K562 (cell line): ENCODE results near the gene ZNF484. TPM values are rescaled to one million over a fixed set of nuclear protein-coding genes. Genes with fewer than 3 reads are reported as not detected.

Source experiments
- ATAC-seq: fragments of 200-7000 bp; cut with Tn5 transposase; 3 replicates; pipeline ENCODE4 v1.9.1; 2020; ENCODE audit warnings: moderate library complexity
- BruUV-seq: library from RNA; stranded (reverse); fragments of 400-500 nt; replicated peaks from 2 replicates; lab custom pipeline; 2021; lab: Mats Ljungman, UMichigan
- CTCF ChIA-PET: fragments of 300-600 bp; formaldehyde crosslinking; extraction: SDS; loops from one replicate; lab custom pipeline; 2021; ENCODE audit warnings: low intra/inter-chr PET ratio; lab: Yijun Ruan, JAX
- POLR2A ChIA-PET: fragments of 300-600, 350-650 bp; sonication (Branson Sonifier 250); formaldehyde crosslinking; extraction: SDS; loops from one replicate; lab custom pipeline; 2021; ENCODE audit warnings: antibody characterized with exemption, inconsistent platforms; lab: Yijun Ruan, JAX
- DNase-seq, 4 experiments: peaks; one replicate each; pipeline versions ENCODE4 v3.0.0 to v3.0.0-alpha.2; 2011 to 2018; ENCODE audit warnings: low spot score in 3 of 4, mixed read lengths in 3 of 4; ENCODE audit errors: extremely low read depth in 1 of 4
- FAIRE-seq: peaks from 2 replicates; lab custom pipeline; 2011; peaks lifted over from hg19 to GRCh38; lab: Jason Lieb, UNC
- H2AFZ ChIP-seq: 2 replicates; pipeline ENCODE4 v1.6.0; 2011; ENCODE audit warnings: low read depth, low read length, control low read depth, inconsistent platforms
- H3K27ac ChIP-seq: fragments of 200-600 bp; 3 replicates; pipeline ENCODE4 v1.8.0; 2011; ENCODE audit warnings: low read depth, mild to moderate bottlenecking, control low read depth, inconsistent platforms, low read length, moderate library complexity, mixed read lengths; ENCODE audit errors: extremely low read depth
- H3K27me3 ChIP-seq, 2 experiments: fragments of 300-600 bp in 1 of 2; 2 replicates in 1 of 2; 3 replicates in 1 of 2; pipeline versions ENCODE4 v1.6.0 to v1.8.0; 2011; ENCODE audit warnings: inconsistent platforms in 2 of 2, low read length in 2 of 2, mild to moderate bottlenecking in 1 of 2, mixed read lengths in 1 of 2, moderate library complexity in 1 of 2; ENCODE audit not compliant: control insufficient read depth in 2 of 2, insufficient read depth in 2 of 2
- H3K36me3 ChIP-seq: fragments of 300-600 bp; 3 replicates; pipeline ENCODE4 v1.8.0; 2011; ENCODE audit warnings: mild to moderate bottlenecking, low read length, inconsistent platforms; ENCODE audit not compliant: control insufficient read depth, insufficient read depth
- H3K4me1 ChIP-seq, 2 experiments: fragments of 200-600 bp in 1 of 2; replicated peaks in 1 of 2; 2 replicates in 1 of 2; 3 replicates in 1 of 2; pipeline versions ENCODE4 v1.5.1 to v1.8.0; 2011; ENCODE audit warnings: inconsistent platforms in 2 of 2, low read length in 2 of 2, mild to moderate bottlenecking in 1 of 2, mixed read lengths in 1 of 2, moderate library complexity in 1 of 2; ENCODE audit not compliant: control insufficient read depth in 2 of 2, insufficient read depth in 2 of 2
- H3K4me2 ChIP-seq: 2 replicates; pipeline ENCODE4 v1.6.1; 2011; ENCODE audit warnings: low read length, control low read depth, inconsistent platforms, mixed read lengths; ENCODE audit not compliant: insufficient read depth
- H3K4me3 ChIP-seq: fragments of 200-600 bp; sonication (generic), shearing (Covaris generic); 2 replicates; pipeline ENCODE4 v1.5.1; 2016; ENCODE audit warnings: control low read depth, inconsistent platforms
- H3K79me2 ChIP-seq: fragments of 200-600 bp; 3 replicates; pipeline ENCODE4 v1.8.0; 2011; ENCODE audit warnings: low read length, inconsistent platforms; ENCODE audit not compliant: control insufficient read depth, insufficient read depth
- H3K9ac ChIP-seq, 2 experiments: 2 replicates each; pipeline versions ENCODE4 v1.6.0 to v1.6.1; 2011; ENCODE audit warnings: low read depth in 2 of 2, low read length in 2 of 2, control low read depth in 1 of 2, inconsistent platforms in 1 of 2, mild to moderate bottlenecking in 1 of 2, mixed read lengths in 1 of 2; ENCODE audit not compliant: insufficient read depth in 1 of 2
- H3K9me1 ChIP-seq: one replicate; pipeline ENCODE4 v1.6.0; 2011; ENCODE audit warnings: inconsistent platforms, mild to moderate bottlenecking, low read length, moderate library complexity; ENCODE audit not compliant: control insufficient read depth, insufficient read depth
- H3K9me3 ChIP-seq: replicated peaks from 2 replicates; pipeline ENCODE4 v1.5.1; 2011; ENCODE audit warnings: low read depth, low read length, inconsistent platforms; ENCODE audit not compliant: control insufficient read depth, insufficient read depth
- H4K20me1 ChIP-seq: replicated peaks from 2 replicates; pipeline ENCODE4 v1.6.1; 2011; ENCODE audit warnings: low read length, inconsistent platforms, mixed read lengths; ENCODE audit not compliant: control insufficient read depth, insufficient read depth
- E2F6 ChIP-seq, 2 experiments: IDR thresholded peaks; 2 replicates each; pipeline ENCODE4 v1.6.1; 2011; ENCODE audit warnings: borderline replicate concordance in 1 of 2, control low read depth in 1 of 2, low read depth in 1 of 2, low read length in 1 of 2, mild to moderate bottlenecking in 1 of 2, mixed read lengths in 1 of 2, moderate library complexity in 1 of 2; ENCODE audit not compliant: insufficient read depth in 1 of 2, insufficient read length in 1 of 2, poor library complexity in 1 of 2, severe bottlenecking in 1 of 2; ENCODE audit errors: extremely low read depth in 1 of 2
- EGR1 ChIP-seq: fragments of 450-650 bp; conservative IDR thresholded peaks from 2 replicates; pipeline ENCODE4 v1.6.1; 2017; ENCODE audit warnings: mild to moderate bottlenecking
- ELK3 ChIP-seq: fragments of 450-650 bp; formaldehyde crosslinking; IDR thresholded peaks from 2 replicates; pipeline ENCODE4 v1.4.0; 2020; ENCODE audit warnings: mild to moderate bottlenecking
- GTF2A2 ChIP-seq: IDR thresholded peaks from 2 replicates; pipeline ENCODE4 v1.6.1; 2016; ENCODE audit warnings: mild to moderate bottlenecking, missing genetic modification characterization, missing compliant biosample characterization
- GTF2F1 ChIP-seq: IDR thresholded peaks from 2 replicates; pipeline ENCODE4 v1.6.1; 2011; ENCODE audit warnings: low read depth, low read length, improper control_type of control experiment
- HDGF ChIP-seq: fragments of 450-650 bp; IDR thresholded peaks from 2 replicates; pipeline ENCODE4 v1.6.1; 2016
- MXD1 ChIP-seq: fragments of 250-450 bp; sonication (Bioruptor Pico); IDR thresholded peaks from 2 replicates; pipeline ENCODE4 v1.8.0; 2021; ENCODE audit warnings: borderline replicate concordance, mild to moderate bottlenecking, moderate library complexity; ENCODE audit not compliant: poor library complexity, severe bottlenecking
- SAP30 ChIP-seq: fragments of 200-600 bp; sonication (generic); IDR thresholded peaks from 2 replicates; pipeline ENCODE4 v1.6.1; 2012; ENCODE audit warnings: borderline replicate concordance, low read depth, mild to moderate bottlenecking, moderate library complexity, low read length, control low read depth, inconsistent platforms; ENCODE audit not compliant: insufficient read depth, poor library complexity, severe bottlenecking
- SMAD1 ChIP-seq: fragments of 150-350 bp; IDR thresholded peaks from 2 replicates; pipeline ENCODE4 v1.6.1; 2014; ENCODE audit warnings: low read length, low read depth; ENCODE audit not compliant: partially characterized antibody
- SRSF3 ChIP-seq: fragments of 200-400 bp; formaldehyde crosslinking; IDR thresholded peaks from 2 replicates; pipeline ENCODE4 v1.6.1; 2016; ENCODE audit warnings: mild to moderate bottlenecking, low read length, moderate library complexity; ENCODE audit not compliant: insufficient read depth
- TSC22D4 ChIP-seq: fragments of 450-650 bp; IDR thresholded peaks from 2 replicates; pipeline ENCODE4 v1.6.1; 2016; ENCODE audit warnings: missing genetic modification characterization, missing biosample characterization, control low read depth
- ZBTB33 ChIP-seq: sonication (generic); formaldehyde crosslinking; IDR thresholded peaks from 2 replicates; pipeline ENCODE4 v1.8.1; 2023; ENCODE audit warnings: mild to moderate bottlenecking, missing genetic modification reagents
- ZBTB8A ChIP-seq: fragments of 450-650 bp; IDR thresholded peaks from 2 replicates; pipeline ENCODE4 v1.6.1; 2018; ENCODE audit warnings: mild to moderate bottlenecking, moderate library complexity; ENCODE audit not compliant: partially characterized antibody
- ZNF134 ChIP-seq: fragments of 250-450 bp; sonication (Bioruptor Pico); conservative IDR thresholded peaks from 2 replicates; pipeline ENCODE4 v1.4.0; 2020
- ZNF143 ChIP-seq: sonication (generic); formaldehyde crosslinking; IDR thresholded peaks from 2 replicates; pipeline ENCODE4 v1.9.0; 2022; ENCODE audit warnings: mild to moderate bottlenecking, missing genetic modification reagents
- ZNF23 ChIP-seq: fragments of 250-450 bp; sonication (Bioruptor Pico); IDR thresholded peaks from 2 replicates; pipeline ENCODE4 v1.4.0; 2020; ENCODE audit warnings: mild to moderate bottlenecking
- ZNF445 ChIP-seq: fragments of 250-450 bp; sonication (Bioruptor Pico); IDR thresholded peaks from 2 replicates; pipeline ENCODE4 v1.4.0; 2020; ENCODE audit warnings: low read depth, mild to moderate bottlenecking, moderate library complexity
- ZSCAN32 ChIP-seq: fragments of 450-650 bp; formaldehyde crosslinking; IDR thresholded peaks from 2 replicates; pipeline ENCODE4 v1.4.0; 2020; ENCODE audit warnings: mild to moderate bottlenecking, moderate library complexity
- WGBS: fragments of 100-300 bp; shearing (Covaris generic); methylation state at CpG from one replicate; pipeline ENCODE4 v1.1.6; 2016; ENCODE audit warnings: low coverage, mixed read lengths; ENCODE audit not compliant: insufficient coverage; ENCODE audit errors: missing lambda C conversion rate; 5-methylcytosine and 5-hydroxymethylcytosine counted together
- in situ Hi-C: fragments of 300-500 bp; cut with MboI; formaldehyde crosslinking; loops from 4 replicates; pipeline ENCODE4 v1.15.0; 2018; ENCODE audit warnings: inconsistent platforms, mixed read lengths
- intact Hi-C: fragments of 100-400 bp; cut with micrococcal nuclease; formaldehyde crosslinking; loops from 2 replicates; pipeline ENCODE4 v1.14.2; 2022
- polyA plus RNA-seq, 8 experiments: library from polyadenylated mRNA; depleted of rRNA in 4 of 8; stranded (reverse) in 5 of 8; unstranded in 3 of 8; fragments of >200 nt; fragmentation: Nextera tagmentation in 2 of 8; fragmentation: Illumina TruSeq in 1 of 8; extraction: Ambion mirVana in 2 of 8; extraction: Trizol in 1 of 8; gene quantifications; 2 replicates each; pipeline versions ENCODE4 v1.2.1 to v1.2.3, GENCODE V29; 2011 to 2014; ENCODE audit warnings: inconsistent platforms in 1 of 8, missing spikeins in 1 of 8
- total RNA-seq, 7 experiments: library from RNA; depleted of rRNA in 6 of 7; stranded (reverse); fragments of >200 nt in 6 of 7; fragmentation: Illumina TruSeq in 2 of 7; extraction: Trizol in 2 of 7; gene quantifications; 2 replicates each; pipeline versions ENCODE4 v1.2.1 to v1.2.3, GENCODE V29; 2011 to 2021; ENCODE audit warnings: low replicate concordance in 1 of 7

The ZNF484 gene
- total and polyA plus RNA-seq, 9 of the 15 experiments (the other 6 are each of a cell fraction or from before 2014, with no cell fraction given) = 1.1 to 5.8 (median 2.5) TPM

GRCh38 chr9:92875373-92875772, 2.5 kb downstream of the ZNF484 start:
- no peak overlapping the region for H3K27ac ChIP-seq
- ChIA-PET CTCF (no interaction called here), POLR2A (no interaction called here)
- no peak overlapping the region for H2AFZ ChIP-seq
- H3K36me3 ChIP-seq = no peaks in the 10 kb centered on the region; the same call in 2 of the 3 replicates
- H3K9me3 ChIP-seq = no peaks in the 10 kb centered on the region; the same call in 1 of the 2 replicates
- ATAC-seq = no peak
- peaks cover 2% of the 10 kb centered on the region for H3K9me1 ChIP-seq
- no TSS peak for BruUV-seq
- H3K4me3 ChIP-seq = no peak overlapping the region
- H3K9ac ChIP-seq = no peak overlapping the region
- H4K20me1 ChIP-seq = no peaks in the 10 kb centered on the region
- H3K79me2 ChIP-seq = peaks cover 20% of the 10 kb centered on the region
- intact Hi-C loops = no loop called here
- H3K4me2 ChIP-seq = no peak overlapping the region
- WGBS = no CpG with 5 or more reads among the region's 1 CpG
- no peak for FAIRE-seq
- in situ Hi-C loops = no loop called here
- no peak for DNase-seq
- peaks cover 0 to 4% of the 10 kb centered on the region in 2 experiments; a peak in 2 of 5 replicates for H3K4me1 ChIP-seq
- no peaks in the 10 kb centered on the region for H3K27me3 ChIP-seq
- no peak for TF ChIP-seq SRSF3
- TF ChIP-seq GTF2F1 = no peak
- TF ChIP-seq SAP30 = no peak
- no peak for TF ChIP-seq ZBTB8A
- TF ChIP-seq ZNF134 = no peak
- TF ChIP-seq ZNF143 (CRISPR knock-in tag) = no peak
- no peak for TF ChIP-seq SMAD1
- no peak for TF ChIP-seq ZNF23
- TF ChIP-seq HDGF = no peak
- TF ChIP-seq E2F6 (IDR thresholded peaks at IDR 0.05; ENCODE audit: borderline replicate concordance in 1 of 2, extremely low read depth in 1 of 2, insufficient read depth in 1 of 2, insufficient read length in 1 of 2, low read depth in 1 of 2, low read length in 1 of 2, poor library complexity in 1 of 2, severe bottlenecking in 1 of 2) = no peak
- TF ChIP-seq ELK3 (CRISPR knock-in tag) = no peak
- TF ChIP-seq EGR1 = no peak
- no peak for TF ChIP-seq ZSCAN32 (CRISPR knock-in tag)
- no peak for TF ChIP-seq MXD1 (CRISPR knock-in tag)
- TF ChIP-seq ZNF445 = no peak
- TF ChIP-seq TSC22D4 (tag) = no peak
- TF ChIP-seq ZBTB33 (CRISPR knock-in tag) = no peak
- no peak for TF ChIP-seq GTF2A2 (tag)
